Measurements from ENCODE around the gene CSK. TPM values are rescaled to one million over a fixed set of nuclear protein-coding genes. Genes with fewer than 3 reads are reported as not detected.

Gene CSK
- total RNA-seq: 25.9 and 28.7 TPM in 2 replicates

DNA sequence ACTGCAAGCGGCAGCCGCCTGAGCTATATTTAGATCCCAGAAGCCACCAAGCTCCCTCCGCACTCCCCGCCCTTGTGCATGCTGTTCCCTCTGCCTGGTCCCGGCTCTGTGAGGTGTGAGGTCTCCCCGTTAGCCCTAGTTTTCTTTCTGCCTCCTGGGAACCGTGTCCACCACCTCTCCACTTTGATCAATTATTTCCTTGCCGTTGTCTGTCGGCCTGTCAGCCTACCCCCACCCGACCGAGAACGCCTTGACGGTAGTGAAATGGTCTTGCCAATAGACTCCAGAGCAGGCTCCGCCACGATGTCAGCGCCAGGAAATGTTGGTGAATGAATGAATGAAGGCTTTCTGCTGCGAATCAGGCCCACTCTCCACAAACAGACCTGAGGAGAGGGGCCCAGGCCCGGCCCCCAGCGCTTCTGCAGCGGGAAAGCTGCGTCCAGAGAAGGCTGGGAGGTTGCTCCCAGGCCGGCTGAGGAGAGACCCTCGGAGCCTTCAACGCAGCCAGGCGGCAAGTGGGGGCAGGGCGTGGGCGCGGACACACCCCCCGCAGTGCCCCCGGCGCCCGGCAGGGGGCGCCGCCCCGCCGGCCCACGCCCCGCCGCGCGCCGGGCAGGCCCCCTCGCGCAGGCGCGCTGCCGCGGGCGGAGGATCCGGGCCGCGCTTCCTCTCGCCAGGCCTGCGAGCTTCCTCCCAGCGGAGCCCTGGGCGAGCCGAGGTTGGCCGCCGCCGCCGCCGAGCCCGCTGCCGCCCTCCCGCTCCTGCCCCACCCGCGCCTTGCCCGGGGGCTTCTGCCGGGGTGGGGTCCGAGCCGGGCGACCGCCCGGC is at the start of gene CSK:
Gene CSK (plus strand): TSS at position 650 of the 828 bp plus-strand sequence. CDS start 16,218 bp downstream, outside the sequence.

GRCh38 chr15:74748322-74748946 is 33.4 kb upstream of the CSK start, which contains the start of gene CYP1A2:
Gene CYP1A2 (plus strand): TSS chr15:74748845. CDS start chr15:74749739, 894 bp downstream.

GRCh38 chr15:74812533-74812932 is 30.7 kb downstream of the CSK start, which contains the start of gene LMAN1L:
Gene LMAN1L (plus strand): TSS chr15:74812835. CDS start chr15:74812855, 20 bp downstream.

DNA sequence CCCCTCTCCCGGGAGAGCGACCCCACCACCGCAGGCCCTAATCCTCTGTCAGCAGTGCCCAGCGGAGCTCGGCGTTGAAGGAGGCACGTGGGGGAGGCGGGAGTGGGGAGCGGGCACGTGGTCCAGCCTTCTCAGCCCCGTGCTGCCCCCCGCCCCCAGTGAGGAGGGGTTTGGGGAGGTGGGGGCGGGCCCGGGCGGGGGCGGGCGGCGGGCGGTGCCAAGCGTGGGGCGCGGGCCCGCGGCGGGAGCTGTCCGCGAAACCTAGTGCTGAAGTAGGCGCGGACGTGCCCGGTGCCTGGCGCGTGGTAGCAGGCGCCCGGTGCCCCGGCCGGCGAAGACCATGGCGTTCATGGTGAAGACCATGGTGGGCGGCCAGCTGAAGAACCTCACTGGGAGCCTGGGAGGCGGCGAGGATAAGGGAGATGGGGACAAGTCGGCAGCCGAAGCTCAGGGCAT is 44.5 kb downstream of the CSK start, which contains the start of gene CPLX3:
Gene CPLX3 (plus strand): TSS at position 264 of the 456 bp plus-strand sequence. CDS start 77 bp downstream, at position 341.

DNA sequence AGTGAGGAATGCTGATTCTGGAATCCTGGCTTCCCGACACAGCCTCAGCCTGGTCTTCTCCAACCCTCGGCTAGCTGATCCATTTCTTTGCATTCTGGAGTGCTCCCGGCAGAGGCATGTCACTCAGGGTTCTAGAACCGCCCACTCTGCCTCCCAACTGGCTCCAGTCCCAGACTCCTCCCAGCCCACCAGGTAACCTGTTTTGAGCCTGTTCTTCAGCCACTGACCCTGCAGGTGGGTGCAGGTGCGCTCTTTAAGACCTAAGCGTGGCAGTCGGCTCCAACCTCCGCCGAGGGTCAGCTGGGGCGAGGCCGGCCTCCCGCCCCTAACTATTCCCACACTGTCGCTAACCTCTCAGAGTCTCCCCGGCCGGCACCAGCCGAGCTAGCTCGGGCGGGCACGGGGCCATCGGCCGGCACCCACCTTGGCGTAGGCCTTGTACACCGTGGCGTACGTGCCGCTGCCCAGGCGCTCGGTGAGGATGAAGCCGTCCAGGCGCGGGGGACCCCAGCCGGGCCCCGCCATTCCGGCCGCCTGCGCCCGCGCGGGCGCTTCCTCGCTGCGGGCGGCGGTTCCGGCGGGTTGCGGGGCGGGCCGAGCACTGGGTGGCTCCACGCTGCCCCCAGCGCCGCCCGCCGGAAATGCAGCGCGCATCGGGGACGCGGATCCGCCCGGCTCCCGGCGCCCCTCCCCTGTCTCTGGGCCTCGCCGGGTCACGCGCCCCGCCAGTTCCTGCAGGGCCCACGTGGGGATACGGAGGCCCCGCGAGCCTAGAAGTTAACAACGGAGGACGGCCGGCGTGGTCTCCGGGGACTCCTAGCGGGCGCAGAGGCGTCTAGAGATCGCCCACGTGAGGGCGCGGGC is 60.9 kb downstream of the CSK start, which contains the start of gene ULK3:
Gene ULK3 (minus strand): TSS at position 576 of the 864 bp plus-strand sequence. CDS start 51 bp downstream, at position 525.

Other genes with a start within 250 kb of the CSK start
- gene ARID3B, start 240.9 kb upstream of the CSK start, total RNA-seq: 0.72 and 3.9 TPM in 2 replicates
- 51.1 and 110 TPM in 2 replicates for gene CLK3, start 166.2 kb upstream of the CSK start, total RNA-seq
- gene EDC3, start 86.1 kb upstream of the CSK start, total RNA-seq: 10.7 and 16.3 TPM in 2 replicates
- 0.13 and 0.48 TPM in 2 replicates for gene CYP1A1, start 56.6 kb upstream of the CSK start, total RNA-seq
- not detected in 2 replicates for gene CYP1A2, start 33.2 kb upstream of the CSK start, total RNA-seq
- gene LMAN1L, start 30.8 kb downstream of the CSK start, total RNA-seq: not detected in 2 replicates
- gene CPLX3, start 44.5 kb downstream of the CSK start, total RNA-seq: 0.48 TPM in 1 of 2 replicates, not detected in the other
- 17.6 and 21.5 TPM in 2 replicates for gene ULK3, start 61.1 kb downstream of the CSK start, total RNA-seq
- gene SCAMP2, start 91.3 kb downstream of the CSK start, total RNA-seq: 61.6 and 63.5 TPM in 2 replicates
- 101 and 121 TPM in 2 replicates for gene MPI, start 108.0 kb downstream of the CSK start, total RNA-seq
- 23.4 and 45.2 TPM in 2 replicates for gene FAM219B, start 124.8 kb downstream of the CSK start, total RNA-seq
- gene COX5A, start 156.0 kb downstream of the CSK start, total RNA-seq: 135 and 146 TPM in 2 replicates
- gene RPP25, start 174.7 kb downstream of the CSK start, total RNA-seq: 18.0 and 18.5 TPM in 2 replicates
- 1.4 and 5.0 TPM in 2 replicates for gene SCAMP5, start 213.5 kb downstream of the CSK start, total RNA-seq
- 10.1 and 16.8 TPM in 2 replicates for gene PPCDC, start 241.5 kb downstream of the CSK start, total RNA-seq

Measured in epithelial cell of alveolus of lung (primary cell).